Skeletal muscle tissue (tissue), 4 donors: ENCODE results near the gene C1orf141. TPM values are rescaled to one million over a fixed set of nuclear protein-coding genes. Genes with fewer than 3 reads are reported as not detected.
"Not testable (repeated sequence)": the region's sequence is repeated elsewhere in the genome, so short reads cannot be mapped to it uniquely, and the experiment has no call there.

Experiments used
- H3K27ac ChIP-seq: one replicate; pipeline ENCODE4 v1.7.0; 2013; ENCODE audit warnings: mild to moderate bottlenecking, low read depth, low read length, inconsistent platforms
- H3K27me3 ChIP-seq, 3 donors: one replicate each; pipeline ENCODE4 v1.7.0; 2013; ENCODE audit warnings: low read length in 3 of 3; ENCODE audit not compliant: control insufficient read depth in 3 of 3, insufficient read depth in 3 of 3
- H3K36me3 ChIP-seq, 3 donors: one replicate each; pipeline ENCODE4 v1.7.0; 2013; ENCODE audit warnings: low read length in 3 of 3; ENCODE audit not compliant: control insufficient read depth in 3 of 3, insufficient read depth in 3 of 3
- H3K4me1 ChIP-seq, 3 donors: one replicate each; pipeline ENCODE4 v1.7.0; 2013; ENCODE audit warnings: low read length in 3 of 3, mild to moderate bottlenecking in 3 of 3; ENCODE audit not compliant: control insufficient read depth in 3 of 3, insufficient read depth in 3 of 3
- H3K4me3 ChIP-seq, 3 donors: one replicate each; pipeline ENCODE4 v1.7.0; 2013; ENCODE audit warnings: low read length in 3 of 3
- H3K9ac ChIP-seq, 3 donors: one replicate each; pipeline ENCODE4 v1.7.0; 2013; ENCODE audit warnings: low read length in 3 of 3, mild to moderate bottlenecking in 3 of 3, moderate library complexity in 2 of 3, low read depth in 1 of 3
- H3K9me3 ChIP-seq, 3 donors: one replicate each; pipeline ENCODE4 v1.7.0; 2013; ENCODE audit warnings: low read length in 3 of 3; ENCODE audit not compliant: control insufficient read depth in 3 of 3
- total RNA-seq: library from RNA; depleted of rRNA; stranded (reverse); fragments of >200 nt; gene quantifications from one replicate; pipeline ENCODE4 v1.2.3, GENCODE V29; 2014
- donor health status: Osteomylitis.

Gene C1orf141
- total RNA-seq, 1 donor from 2014 or later: not detected

- not testable (repeated sequence) for H3K9ac ChIP-seq, H3K4me3 ChIP-seq, H3K27ac ChIP-seq, H3K9me3 ChIP-seq, H3K4me1 ChIP-seq, H3K27me3 ChIP-seq, H3K36me3 ChIP-seq
These were observed 67.1 kb downstream of the C1orf141 start for GRCh38 chr1:67067655-67068054.

DNA sequence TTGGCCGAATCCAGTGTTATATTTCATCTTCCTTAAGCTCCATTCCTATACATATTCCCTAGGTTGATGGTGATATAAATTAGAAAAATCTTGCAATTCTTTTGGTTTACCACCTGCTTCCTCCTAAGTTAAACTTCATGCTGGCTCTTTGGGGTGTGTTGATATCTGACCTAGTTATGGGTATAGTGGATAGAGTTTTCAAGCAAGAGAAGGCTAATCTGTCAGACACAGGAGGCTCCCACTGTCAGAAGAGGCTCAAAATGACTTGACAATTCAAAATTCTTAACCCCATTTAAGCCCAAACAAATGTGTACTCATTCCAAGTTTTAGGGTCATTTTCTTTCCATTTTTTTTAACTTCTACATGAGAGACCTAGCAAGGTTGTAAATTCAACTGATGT is 72.4 kb downstream of the C1orf141 start:
- Histone ChIP-seq H3K36me3 (no peaks in the 10 kb centered on the region), H3K4me1 (peaks cover 0 to 5% (median 2%) of the 10 kb centered on the region in 3 donors), H3K9ac (no peak overlapping the region), H3K4me3 (no peak overlapping the region), H3K27ac (no peak overlapping the region), H3K27me3 (no peaks in the 10 kb centered on the region), H3K9me3 (no peaks in the 10 kb centered on the region)

GRCh38 chr1:67061266-67061665 is 73.5 kb downstream of the C1orf141 start:
- H3K36me3 ChIP-seq: no peaks in the 10 kb centered on the region
- H3K4me3 ChIP-seq: no peak overlapping the region
- no peaks in the 10 kb centered on the region for H3K9me3 ChIP-seq
- H3K4me1 ChIP-seq: peaks cover 0 to 5% (median 2%) of the 10 kb centered on the region in 3 donors
- H3K27me3 ChIP-seq: no peaks in the 10 kb centered on the region
- H3K9ac ChIP-seq: no peak overlapping the region
- H3K27ac ChIP-seq: peak overlapping the region; percentile 54

GRCh38 chr1:67060811-67061218 is 74.0 kb downstream of the C1orf141 start:
- H3K4me3 ChIP-seq: no peak overlapping the region
- peak overlapping the region in 1 of 3 donors; percentile 15 for H3K9ac ChIP-seq
- H3K27ac ChIP-seq: peak overlapping the region; percentile 54

GRCh38 chr1:67059346-67059745 is 75.4 kb downstream of the C1orf141 start:
- no peaks in the 10 kb centered on the region for H3K27me3 ChIP-seq
- H3K4me3 ChIP-seq: no peak overlapping the region
- no peaks in the 10 kb centered on the region for H3K9me3 ChIP-seq
- H3K27ac ChIP-seq: no peak overlapping the region
- no peaks in the 10 kb centered on the region for H3K36me3 ChIP-seq
- no peak overlapping the region for H3K9ac ChIP-seq
- H3K4me1 ChIP-seq: peaks cover 0 to 5% (median 5%) of the 10 kb centered on the region in 3 donors

More at GRCh38 chr1:67060811-67061218, 74.0 kb downstream of the C1orf141 start:
- Histone ChIP-seq H3K27me3 (no peaks in the 10 kb centered on the region), H3K36me3 (no peaks in the 10 kb centered on the region), H3K9me3 (no peaks in the 10 kb centered on the region), H3K4me1 (peaks cover 0 to 5% (median 2%) of the 10 kb centered on the region in 3 donors)

DNA sequence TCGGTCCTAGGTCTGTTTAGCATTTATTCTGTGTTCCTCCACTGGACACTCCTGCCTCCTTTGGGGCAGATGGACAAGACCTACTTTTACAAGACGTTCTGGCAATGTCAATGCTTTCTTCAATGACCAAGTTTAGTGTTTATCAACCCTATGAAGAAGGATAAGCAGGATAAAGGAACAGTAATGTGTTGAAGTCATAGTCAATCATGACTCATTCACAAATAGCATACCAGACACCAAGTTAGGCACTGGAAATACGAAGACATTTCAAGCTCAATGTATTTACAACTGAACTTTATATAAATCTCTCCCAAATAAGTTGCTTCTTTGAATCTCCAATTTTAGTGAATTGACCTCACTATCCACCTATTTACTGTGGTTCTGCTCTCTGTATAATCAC is 76.0 kb downstream of the C1orf141 start:
- Histone ChIP-seq H3K9me3 (no peaks in the 10 kb centered on the region), H3K27me3 (no peaks in the 10 kb centered on the region), H3K36me3 (no peaks in the 10 kb centered on the region), H3K4me3 (no peak overlapping the region), H3K4me1 (peaks cover 0 to 6% (median 5%) of the 10 kb centered on the region in 3 donors), H3K9ac (no peak overlapping the region), H3K27ac (no peak overlapping the region)

DNA sequence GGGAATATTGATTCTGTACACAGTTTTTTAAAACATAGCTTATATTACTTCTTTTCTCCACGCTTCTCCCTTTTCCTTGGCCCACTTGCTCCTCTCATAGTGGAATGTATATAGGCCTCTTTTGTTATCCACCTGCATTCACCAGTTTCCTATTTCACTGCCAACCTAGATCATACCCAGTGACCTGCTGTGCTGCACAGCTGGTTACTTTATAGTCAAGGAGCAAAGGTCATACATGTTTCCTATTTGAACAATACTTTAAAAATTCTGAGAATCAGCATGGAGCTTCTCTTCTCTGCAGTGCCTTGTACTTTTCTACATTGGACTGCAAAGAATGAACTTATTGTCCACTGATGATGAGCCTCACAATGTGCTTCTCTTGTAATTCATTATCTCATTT is 76.5 kb downstream of the C1orf141 start:
- Histone ChIP-seq H3K36me3 (no peaks in the 10 kb centered on the region), H3K9ac (no peak overlapping the region), H3K9me3 (no peaks in the 10 kb centered on the region), H3K27me3 (no peaks in the 10 kb centered on the region), H3K27ac (no peak overlapping the region), H3K4me1 (peaks cover 0 to 6% (median 5%) of the 10 kb centered on the region in 3 donors), H3K4me3 (no peak overlapping the region)

DNA sequence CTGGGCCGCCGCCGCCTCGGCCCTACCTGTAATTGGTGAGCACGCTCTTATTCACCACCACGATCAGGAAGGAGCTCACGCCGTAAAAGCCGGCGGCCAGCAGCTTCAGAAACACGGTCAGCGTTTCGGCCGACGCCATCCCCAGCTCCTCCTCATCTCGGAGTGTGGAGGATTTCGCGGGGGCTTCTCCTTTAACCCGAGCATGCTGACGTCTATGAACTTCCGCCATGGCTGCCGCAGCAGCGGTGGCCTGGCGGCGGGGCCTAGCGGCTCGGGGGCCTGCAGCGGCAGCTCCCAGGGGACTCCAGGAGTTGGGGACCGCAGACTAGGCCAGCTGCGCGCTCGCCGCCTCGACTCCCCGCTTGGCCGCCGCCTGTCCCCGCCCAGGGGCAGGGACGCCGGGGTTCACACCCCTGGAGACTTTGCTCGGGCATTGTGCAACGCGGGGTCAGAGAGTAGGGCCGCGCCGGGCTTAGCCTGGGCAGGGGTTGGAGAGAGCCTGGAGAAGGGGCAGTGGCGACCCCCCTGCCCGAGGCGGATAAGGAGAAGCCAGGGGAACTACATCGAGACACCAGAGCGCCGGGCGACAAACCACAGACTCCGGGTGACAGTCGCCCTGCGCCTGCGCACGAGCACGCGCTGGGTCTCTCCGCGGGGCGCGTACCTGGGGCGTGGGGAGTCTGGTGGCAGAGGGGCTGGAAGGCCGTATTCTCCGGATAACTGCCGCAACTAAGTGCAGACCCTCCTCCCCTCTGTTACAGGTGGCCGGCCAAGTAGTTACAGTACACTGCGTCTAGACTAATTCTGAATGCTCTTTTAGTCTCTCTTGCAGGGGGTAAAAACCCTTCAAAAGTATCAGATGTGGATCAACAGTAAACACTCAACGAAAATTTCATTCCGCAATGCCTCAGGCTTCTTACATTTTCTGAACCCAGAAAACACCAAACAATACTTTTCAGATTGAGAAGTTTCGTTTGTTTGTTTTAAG is 80.7 kb downstream of the C1orf141 start, which contains the start of gene SLC35D1:
TSS of gene SLC35D1 (minus strand) at position 364 of the 988 bp plus-strand sequence. CDS start at position 229, 135 bp downstream.
- Histone ChIP-seq H3K27ac (peak within 1 kb of the TSS; percentile 92), H3K9ac (peak within 1 kb of the TSS; percentile 91 to 95 (median 94)), H3K4me1 (peaks cover 3 to 9% (median 4%) of the 10 kb centered on the region in 3 donors), H3K9me3 (no peaks in the 10 kb centered on the region), H3K4me3 (peak within 1 kb of the TSS; percentile 81 to 93 (median 91)), H3K27me3 (no peaks in the 10 kb centered on the region), H3K36me3 (peaks cover 3 to 9% (median 3%) of the 10 kb centered on the region in 3 donors)

DNA sequence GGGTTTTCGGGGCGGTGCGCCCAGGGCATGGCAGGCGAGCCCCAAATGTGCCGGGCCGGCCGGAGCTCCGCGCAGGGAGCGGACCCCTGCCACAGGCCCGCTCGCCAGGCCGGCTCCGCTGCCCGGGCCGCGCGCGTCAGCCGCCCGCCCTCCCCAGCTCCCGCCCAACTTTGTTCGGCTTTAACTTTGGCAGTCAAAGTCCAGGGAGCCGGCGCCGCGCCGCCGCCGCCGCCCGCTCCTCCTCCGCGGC is 81.3 kb downstream of the C1orf141 start:
- Histone ChIP-seq H3K4me1 (peaks cover 3 to 9% (median 4%) of the 10 kb centered on the region in 3 donors), H3K9me3 (no peaks in the 10 kb centered on the region), H3K9ac (peak overlapping the region; percentile 91 to 95 (median 94)), H3K4me3 (peak overlapping the region; percentile 81 to 93 (median 91)), H3K27me3 (no peaks in the 10 kb centered on the region), H3K36me3 (peaks cover 3 to 12% (median 8%) of the 10 kb centered on the region in 3 donors), H3K27ac (peak overlapping the region; percentile 92)
